GM18861 (cell line): ENCODE results near the gene GOLGA6L10.
"Not testable (repeated sequence)": the region's sequence is repeated elsewhere in the genome, so short reads cannot be mapped to it uniquely, and the experiment has no call there.

ENCODE experiments used
- ATAC-seq: cut with Tn5 transposase; IDR thresholded peaks from one replicate; pipeline ENCODE4 v1.9.1; 2021; ENCODE audit not compliant: unreplicated experiment

GOLGA6L10 gene

GRCh38 chr15:82319522-82320278 lies 29.6 kb downstream of the GOLGA6L10 start:
- not testable (repeated sequence) for ATAC-seq

GRCh38 chr15:82318281-82318680 lies 31.0 kb downstream of the GOLGA6L10 start:
- not testable (repeated sequence) for ATAC-seq

GRCh38 chr15:82317516-82317915 lies 31.8 kb downstream of the GOLGA6L10 start:
- ATAC-seq, result not testable (repeated sequence)

DNA sequence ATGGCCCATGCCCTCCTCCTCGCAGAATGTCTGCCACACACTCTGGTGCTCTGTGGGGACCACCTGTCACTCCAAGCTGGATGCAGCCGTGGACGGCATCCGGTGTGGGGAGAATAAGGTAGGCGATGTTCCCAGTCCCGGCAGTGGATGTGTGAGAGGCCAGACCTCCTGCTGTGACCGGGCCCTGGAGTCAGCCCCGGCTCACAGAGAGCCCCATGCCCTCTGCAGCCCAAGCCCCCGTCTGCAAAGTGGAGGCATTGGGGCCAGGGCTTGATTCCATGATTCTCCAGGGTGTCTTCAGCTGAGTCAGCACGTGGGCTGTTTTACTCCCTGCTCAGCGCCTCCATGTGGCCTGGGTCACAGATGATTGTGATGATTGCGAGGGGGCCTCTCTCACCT lies 32.2 kb downstream of the GOLGA6L10 start:
- ATAC-seq, result no peak

GRCh38 chr15:82316247-82317090 lies 32.8 kb downstream of the GOLGA6L10 start:
- not testable (repeated sequence) for ATAC-seq

GRCh38 chr15:82315519-82316246 lies 33.6 kb downstream of the GOLGA6L10 start:
- no peak for ATAC-seq

DNA sequence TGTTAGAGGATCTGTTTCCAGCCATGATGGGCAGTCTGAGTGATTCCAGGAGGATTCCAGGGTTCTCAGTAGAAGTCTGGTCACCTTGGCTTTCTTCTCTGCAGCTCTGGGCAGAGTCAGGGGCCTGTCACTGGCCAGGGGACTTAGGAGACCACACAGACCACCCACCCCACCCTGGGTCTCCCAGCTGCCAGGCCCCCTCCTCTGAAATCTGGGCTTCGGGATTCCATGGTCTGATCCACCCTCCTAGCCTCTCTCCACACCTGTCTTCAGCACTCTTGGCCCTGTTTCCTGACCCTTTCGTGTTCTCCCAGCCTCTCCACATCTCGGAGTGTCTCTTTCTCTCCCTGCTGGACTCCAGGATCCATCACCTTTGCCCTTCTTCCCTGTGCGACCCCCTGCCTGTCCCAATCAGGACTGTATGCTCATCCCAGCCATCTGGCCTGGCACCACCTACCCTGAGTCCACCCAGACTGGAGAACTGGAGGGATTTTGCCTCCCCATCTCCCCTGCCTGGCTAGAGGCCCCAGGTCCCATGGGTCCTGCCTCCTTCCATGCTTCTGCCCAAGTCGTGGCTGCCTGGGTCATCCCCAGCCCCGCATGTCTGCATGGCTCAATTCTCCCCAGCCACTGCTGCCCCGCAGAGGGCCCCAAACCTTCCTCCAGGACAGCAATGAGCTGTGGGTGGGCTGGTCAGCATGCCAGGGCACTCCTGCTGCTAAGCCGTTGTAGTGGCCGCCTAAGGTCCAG lies 34.3 kb downstream of the GOLGA6L10 start:
- ATAC-seq, result no peak

GRCh38 chr15:82313951-82314768 lies 35.1 kb downstream of the GOLGA6L10 start:
- ATAC-seq, result not testable (repeated sequence)

GRCh38 chr15:82313446-82313845 lies 35.8 kb downstream of the GOLGA6L10 start:
- ATAC-seq, result no peak

GRCh38 chr15:82312586-82313349 lies 36.5 kb downstream of the GOLGA6L10 start:
- no peak for ATAC-seq

DNA sequence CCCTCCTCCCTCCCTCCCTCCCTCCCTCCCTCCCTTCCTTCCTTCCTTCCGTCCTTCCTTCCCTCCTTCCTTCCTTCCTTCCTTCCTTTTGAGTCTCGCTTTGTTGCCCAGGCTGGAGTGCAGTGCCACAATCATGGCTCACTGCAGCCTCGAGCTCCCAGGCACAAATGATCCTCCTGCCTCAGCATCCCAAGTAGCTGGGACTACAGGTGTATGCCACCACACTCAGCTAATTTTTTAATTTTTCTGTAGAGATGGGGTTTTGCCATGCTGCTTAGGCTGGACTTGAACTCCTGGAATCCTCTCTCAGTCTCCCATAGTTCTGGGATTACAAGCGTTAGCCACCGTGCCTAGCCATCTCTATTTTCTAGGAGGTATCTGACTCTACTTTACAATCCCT lies 38.0 kb downstream of the GOLGA6L10 start:
- not testable (repeated sequence) for ATAC-seq

- ATAC-seq, result no peak
Measured at GRCh38 chr15:82309802-82310201, 39.5 kb downstream of the GOLGA6L10 start.

- ATAC-seq, result no peak
Measured at GRCh38 chr15:82307714-82308081, 41.6 kb downstream of the GOLGA6L10 start.

GRCh38 chr15:82306791-82307713 lies 42.2 kb downstream of the GOLGA6L10 start:
- no peak for ATAC-seq

- no peak for ATAC-seq
Measured at GRCh38 chr15:82305621-82306048, 43.6 kb downstream of the GOLGA6L10 start.

DNA sequence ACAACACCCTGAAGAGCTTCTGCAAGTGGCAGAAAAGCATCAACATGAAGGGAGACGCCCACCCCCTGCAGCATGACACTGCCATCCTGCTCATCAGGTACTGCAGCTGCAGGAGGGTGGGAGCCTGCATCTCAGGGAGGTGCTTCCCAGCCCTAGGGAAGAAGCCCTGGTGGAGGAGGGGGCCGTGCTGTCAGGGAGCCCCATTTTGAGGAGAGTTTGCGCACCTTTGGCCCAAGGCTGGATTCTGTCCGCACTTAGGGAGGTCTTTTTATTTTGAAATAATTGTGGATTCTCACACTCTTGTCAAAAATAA lies 44.5 kb downstream of the GOLGA6L10 start:
- no peak for ATAC-seq

GRCh38 chr15:82303956-82304777 lies 45.1 kb downstream of the GOLGA6L10 start:
- no peak for ATAC-seq
